Hematopoietic multipotent progenitor cell (in vitro differentiated cells): Measurements from ENCODE around the gene CHCHD1. TPM values are rescaled to one million over a fixed set of nuclear protein-coding genes. Genes with fewer than 3 reads are reported as not detected.
"Not testable (repeated sequence)": the region's sequence is repeated elsewhere in the genome, so short reads cannot be mapped to it uniquely, and the experiment has no call there.

ENCODE experiments used
- DNase-seq, 3 donors: peaks; one replicate each; pipeline ENCODE4 v3.0.0-alpha.2; 2011 to 2015; ENCODE audit warnings: low read depth in 2 of 3, low spot score in 2 of 3
- total RNA-seq: library from RNA; depleted of rRNA; stranded (reverse); fragments of >200 nt; gene quantifications from one replicate; pipeline ENCODE4 v1.2.3, GENCODE V29; 2012

The CHCHD1 gene
- total RNA-seq, 1 donor: 9.2 TPM

DNA sequence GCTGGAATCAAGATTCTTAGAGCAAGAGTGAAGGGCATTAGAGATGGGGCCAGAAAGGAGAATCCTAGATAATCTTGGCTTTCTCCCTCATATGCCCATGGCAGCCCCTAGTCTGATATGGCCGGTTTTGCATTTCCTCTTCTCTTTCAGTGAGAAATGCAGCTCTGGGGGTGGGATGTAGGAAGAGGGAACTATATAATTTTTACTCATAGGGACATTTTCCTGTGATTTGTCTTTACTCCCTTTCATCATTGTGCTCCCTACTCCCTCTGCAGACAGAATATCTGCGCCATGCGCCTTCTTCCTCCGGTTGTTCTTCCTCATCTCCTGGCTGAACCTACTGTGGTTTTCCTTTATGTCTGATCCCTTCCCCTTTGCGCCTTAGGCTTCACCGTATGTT lies 16.8 kb upstream of the CHCHD1 start:
- DNase-seq: no peak

DNA sequence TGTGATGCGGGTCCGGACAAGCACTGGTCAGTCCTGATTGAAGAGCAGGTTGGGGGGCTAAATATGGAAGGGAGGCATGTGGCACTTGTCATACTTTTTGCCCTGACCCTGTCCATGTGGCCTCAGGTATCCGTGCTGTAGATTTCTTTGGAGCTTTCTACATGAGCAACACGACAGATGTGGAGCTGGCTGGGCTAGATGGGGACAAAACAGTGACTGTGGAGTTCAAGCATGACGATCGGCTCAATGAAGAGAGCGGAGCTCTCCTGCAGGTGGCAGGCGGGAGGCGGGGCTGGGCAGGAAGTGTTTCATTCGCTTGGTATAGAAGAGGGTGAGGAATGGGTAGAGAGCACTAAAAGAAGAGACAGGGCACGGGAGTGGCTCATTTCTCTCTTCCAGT lies 13.0 kb upstream of the CHCHD1 start:
- peak in 1 of 3 donors; percentile 36 for DNase-seq

DNA sequence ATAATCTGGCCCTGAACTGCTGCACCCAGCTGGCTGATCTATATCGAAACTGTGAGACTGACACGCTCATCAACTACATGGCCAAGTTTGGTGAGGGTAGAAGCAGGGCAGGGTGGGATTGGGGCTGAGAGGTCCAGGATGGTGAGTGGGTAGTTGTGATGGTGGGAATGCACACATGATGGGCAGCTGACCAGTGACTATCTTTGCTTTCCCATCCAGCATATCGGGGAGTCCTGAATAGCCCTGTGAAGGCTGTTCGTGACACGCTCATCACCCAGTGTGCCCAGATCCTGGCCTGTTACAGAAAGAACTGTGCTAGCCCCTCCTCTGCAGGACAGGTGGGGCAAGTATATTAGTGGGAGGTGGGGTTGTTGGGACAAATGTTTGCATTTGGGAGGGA lies 12.5 kb upstream of the CHCHD1 start:
- no peak for DNase-seq

DNA sequence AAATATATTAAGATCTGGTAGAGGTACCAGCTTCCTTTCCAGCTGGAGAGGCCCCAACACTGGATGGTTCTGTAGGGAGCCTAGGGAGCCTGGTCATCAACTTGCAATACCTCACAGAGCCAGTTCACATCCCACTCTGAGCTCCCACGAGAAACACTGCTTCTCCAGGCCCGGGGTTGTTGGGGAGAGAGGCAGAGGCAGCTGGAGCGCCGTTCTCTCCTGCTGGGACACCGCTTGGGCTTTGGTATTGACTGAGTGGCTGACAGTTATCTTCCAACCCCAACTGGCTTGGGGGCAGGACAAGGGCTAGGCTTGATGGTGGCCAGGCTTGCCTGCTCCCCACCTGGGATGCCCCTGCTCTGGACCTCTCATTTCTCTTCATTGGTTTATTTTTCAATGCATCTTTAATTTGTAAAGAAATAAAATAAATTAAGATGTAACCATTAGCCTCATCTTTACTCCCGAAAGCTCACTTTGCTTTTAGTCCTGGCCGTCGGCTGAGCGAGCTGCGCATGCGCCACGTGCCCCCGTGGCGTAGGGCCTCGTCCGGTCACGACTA lies 10.0 kb upstream of the CHCHD1 start:
- peak in 2 of 3 donors; percentile 79 to 85 for DNase-seq

DNA sequence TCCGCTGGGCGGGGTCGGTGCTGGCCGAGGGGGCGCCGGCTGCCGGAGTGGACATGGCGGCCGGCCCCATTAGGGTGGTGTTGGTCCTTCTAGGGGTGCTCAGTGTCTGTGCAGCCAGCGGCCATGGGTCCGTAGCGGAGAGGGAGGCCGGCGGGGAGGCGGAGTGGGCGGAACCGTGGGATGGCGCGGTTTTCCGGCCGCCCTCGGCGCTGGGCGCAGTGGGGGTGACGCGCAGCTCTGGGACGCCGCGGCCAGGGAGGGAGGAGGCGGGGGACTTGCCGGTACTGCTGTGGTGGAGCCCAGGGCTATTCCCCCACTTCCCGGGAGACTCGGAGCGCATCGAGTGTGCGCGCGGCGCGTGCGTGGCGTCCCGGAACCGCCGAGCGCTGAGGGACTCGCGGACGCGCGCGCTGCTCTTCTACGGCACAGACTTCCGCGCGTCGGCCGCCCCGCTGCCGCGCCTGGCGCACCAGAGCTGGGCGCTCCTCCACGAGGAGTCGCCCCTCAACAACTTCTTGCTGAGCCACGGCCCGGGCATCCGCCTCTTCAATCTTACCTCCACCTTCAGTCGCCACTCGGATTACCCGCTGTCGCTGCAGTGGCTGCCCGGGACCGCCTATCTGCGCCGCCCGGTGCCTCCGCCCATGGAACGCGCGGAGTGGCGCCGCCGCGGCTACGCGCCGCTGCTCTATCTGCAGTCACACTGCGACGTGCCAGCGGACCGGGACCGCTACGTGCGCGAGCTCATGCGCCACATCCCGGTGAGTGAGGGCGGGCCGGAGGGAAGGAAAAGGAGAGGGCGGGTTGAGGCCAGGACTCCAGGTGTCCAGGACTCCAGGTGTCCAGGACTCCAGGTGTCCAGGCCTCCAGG lies 9.3 kb upstream of the CHCHD1 start:
- DNase-seq: peak; percentile 73 to 79 (median 75)

DNA sequence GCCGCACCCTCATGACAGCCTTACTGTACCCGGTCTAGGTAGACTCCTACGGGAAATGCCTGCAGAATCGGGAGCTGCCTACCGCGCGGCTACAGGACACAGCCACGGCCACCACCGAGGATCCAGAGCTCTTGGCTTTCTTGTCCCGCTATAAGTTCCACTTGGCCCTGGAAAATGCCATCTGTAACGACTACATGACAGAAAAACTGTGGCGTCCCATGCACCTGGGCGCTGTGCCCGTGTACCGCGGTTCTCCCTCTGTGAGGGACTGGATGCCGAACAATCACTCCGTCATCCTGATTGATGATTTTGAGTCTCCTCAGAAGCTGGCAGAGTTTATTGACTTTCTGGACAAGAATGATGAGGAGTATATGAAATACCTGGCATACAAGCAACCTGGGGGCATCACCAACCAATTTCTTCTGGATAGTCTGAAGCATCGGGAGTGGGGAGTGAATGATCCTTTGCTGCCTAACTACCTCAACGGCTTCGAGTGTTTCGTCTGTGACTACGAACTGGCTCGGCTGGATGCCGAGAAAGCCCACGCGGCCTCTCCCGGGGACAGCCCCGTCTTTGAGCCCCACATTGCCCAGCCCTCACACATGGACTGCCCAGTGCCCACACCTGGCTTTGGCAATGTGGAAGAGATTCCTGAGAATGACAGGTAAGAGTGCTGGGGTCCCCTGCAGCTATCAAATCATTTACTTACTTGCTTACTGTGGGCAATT lies 8.5 kb upstream of the CHCHD1 start:
- no peak for DNase-seq

DNA sequence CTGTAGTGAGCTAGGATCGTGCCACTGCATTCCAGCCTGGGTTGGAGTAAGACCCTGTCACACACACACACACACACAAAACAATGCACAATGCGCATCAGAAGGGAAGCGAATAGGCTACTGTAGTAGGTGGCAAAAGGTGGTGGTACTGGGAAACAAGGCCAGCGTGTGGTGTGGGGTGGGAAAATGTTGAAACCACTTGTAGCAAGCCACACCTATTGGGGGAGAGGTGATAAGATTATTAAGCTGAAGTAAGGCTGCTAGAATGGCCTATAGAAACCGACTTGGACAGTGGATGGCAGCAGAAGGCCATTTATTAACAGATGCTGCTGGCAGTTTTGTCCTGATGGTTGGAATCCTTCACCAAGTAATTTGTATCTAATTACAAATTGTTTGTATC lies 7.2 kb upstream of the CHCHD1 start:
- DNase-seq: no peak

GRCh38 chr10:73779018-73779417 lies 2.8 kb upstream of the CHCHD1 start:
- DNase-seq: no peak

DNA sequence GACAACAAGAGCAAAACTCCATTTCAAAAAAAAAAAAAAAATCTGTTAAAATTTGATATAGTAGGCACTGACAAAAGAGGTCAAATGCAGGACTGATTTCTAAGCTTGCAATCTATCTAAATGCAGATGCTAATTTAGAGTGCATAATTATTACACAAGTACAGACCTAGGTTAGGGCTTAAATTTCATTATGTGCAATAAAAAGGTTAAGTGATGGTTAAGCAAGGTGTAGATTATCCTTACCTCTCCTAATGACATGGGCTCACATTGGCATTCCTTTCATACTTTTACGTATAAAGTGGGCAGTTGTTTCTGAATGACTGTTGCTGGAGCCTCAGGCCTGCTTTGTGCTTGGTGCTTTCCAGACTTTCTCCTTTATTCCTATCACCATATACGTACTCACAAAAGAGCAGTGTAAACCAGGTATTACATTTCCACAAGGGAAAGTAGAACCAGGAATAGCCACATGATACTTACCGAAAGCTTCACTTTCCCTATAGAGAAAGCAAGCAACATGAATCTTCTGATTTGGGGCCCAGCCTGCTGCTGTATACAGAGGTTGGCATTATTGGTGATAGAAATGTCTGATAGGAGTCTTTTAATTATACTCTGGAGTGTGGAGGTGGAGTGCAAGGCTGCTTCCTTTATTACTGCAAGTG lies 2.2 kb upstream of the CHCHD1 start:
- DNase-seq: no peak

DNA sequence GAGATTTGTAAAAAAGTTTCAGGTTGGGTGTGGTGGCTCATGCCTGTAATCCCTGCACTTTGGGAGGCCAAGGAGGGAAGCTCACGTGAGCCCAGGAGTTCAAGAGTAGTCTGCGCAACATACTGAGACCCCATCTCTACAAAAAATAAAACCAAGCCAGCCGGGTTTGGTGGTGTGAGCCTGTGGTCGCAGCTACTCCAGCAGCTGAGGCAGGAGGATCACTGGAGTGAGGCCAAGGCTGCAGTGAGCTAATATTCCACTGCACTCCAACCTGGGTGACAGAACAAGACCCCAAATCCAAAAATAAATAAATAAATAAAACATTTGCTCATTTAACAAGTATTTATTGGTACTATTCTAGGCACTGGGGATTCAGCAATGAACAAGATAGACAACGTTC lies 1.5 kb upstream of the CHCHD1 start:
- no peak for DNase-seq

- DNase-seq: no peak
Observed at GRCh38 chr10:73780966-73781365, 882 bp upstream of the CHCHD1 start.

DNA sequence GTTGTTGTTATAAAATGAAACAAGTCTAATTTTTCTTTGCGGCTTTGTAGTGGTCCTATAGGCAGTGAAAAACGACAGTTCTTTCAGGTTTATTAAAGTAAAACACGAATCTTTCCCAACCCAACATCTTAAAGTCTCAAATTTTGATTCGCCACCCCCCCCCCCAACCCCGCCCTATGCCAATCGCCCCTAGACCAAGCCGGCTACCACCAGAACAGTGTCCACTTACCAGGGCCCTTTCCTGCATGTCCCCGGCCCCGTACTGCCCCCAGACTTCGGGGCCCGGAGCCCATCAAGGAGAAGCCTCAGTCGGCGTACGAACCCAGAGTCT lies 335 bp upstream of the CHCHD1 start:
- no peak for DNase-seq

DNA sequence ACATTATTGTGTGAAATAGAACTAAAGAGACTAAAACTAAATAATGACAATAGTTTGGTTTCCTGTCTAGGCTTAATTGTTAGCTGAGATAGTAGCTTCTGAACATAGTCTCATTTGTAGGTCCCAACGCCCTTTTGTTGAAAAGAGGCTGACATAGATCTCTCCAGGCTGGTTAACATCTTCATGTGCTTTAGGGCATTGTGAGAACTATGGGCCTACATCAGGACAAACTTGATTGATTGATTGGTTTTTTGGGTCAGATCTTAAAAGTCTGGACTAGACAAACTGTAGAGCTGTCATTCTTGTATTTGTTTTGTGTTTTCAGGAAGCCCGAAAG lies 869 bp downstream of the CHCHD1 start:
- no peak for DNase-seq

- peak; percentile 82 to 99 (median 96) for DNase-seq
Observed at GRCh38 chr10:73785211-73785720, 3.4 kb downstream of the CHCHD1 start, which contains the start of gene ZSWIM8. Gene ZSWIM8 (plus strand): TSS chr10:73785606. CDS start chr10:73785879, 273 bp downstream.

- DNase-seq: peak in 2 of 3 donors; percentile 25 to 41
Observed at GRCh38 chr10:73785721-73786511, 4.1 kb downstream of the CHCHD1 start.

DNA sequence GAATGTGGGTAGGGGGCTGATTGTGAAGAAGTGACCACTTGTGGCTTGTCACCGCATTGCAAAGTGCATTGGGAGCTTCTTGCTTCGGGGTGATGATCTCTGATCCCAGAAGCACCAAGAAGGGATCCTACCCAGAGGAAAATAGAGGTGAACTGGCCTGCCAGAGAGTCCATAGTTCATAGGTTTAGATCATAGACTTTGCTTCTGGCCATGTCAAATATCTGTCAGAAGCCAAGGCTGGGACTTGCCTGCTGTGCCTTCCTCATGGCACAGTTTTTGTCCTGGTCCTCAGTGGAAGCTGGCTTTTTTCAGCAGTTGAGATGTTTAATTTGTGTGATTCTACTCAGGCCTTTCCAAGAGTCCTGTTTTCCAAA lies 4.7 kb downstream of the CHCHD1 start:
- DNase-seq: no peak

DNA sequence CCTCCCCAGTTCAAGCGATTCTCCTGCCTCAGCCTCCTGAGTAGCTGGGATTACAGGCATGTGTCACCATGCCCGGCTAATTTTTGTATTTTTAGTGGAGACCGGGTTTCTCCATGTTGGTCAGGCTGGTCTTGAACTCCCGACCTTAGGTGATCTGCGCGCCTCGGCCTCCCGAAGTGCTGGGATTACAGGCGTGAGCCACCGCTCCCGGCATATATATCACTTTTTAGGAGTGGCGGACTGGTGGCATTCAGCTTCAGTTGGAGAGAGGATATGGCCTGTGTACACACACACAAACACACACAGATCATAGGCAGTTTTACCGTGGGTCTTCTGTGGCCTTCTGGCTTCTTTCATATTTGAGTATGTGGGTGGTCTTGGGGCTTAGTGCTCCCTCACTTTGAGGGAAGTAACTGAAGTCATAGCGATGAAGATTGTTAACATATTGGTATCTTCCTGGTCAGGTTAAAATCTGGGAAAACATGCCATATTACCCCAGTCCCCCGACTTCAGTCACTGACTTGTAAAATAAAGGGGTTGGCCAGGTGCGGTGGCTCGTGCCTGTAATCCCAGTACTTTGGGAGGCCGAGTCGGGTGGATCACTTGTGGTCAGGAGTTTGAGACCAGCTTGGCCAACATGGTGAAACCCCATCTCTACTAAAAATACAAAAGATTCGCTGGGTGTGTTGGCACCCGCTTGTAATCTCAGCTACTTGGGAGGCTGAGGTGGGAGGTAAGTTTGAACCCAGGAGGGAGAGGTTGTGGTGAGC lies 5.4 kb downstream of the CHCHD1 start:
- not testable (repeated sequence) for DNase-seq

DNA sequence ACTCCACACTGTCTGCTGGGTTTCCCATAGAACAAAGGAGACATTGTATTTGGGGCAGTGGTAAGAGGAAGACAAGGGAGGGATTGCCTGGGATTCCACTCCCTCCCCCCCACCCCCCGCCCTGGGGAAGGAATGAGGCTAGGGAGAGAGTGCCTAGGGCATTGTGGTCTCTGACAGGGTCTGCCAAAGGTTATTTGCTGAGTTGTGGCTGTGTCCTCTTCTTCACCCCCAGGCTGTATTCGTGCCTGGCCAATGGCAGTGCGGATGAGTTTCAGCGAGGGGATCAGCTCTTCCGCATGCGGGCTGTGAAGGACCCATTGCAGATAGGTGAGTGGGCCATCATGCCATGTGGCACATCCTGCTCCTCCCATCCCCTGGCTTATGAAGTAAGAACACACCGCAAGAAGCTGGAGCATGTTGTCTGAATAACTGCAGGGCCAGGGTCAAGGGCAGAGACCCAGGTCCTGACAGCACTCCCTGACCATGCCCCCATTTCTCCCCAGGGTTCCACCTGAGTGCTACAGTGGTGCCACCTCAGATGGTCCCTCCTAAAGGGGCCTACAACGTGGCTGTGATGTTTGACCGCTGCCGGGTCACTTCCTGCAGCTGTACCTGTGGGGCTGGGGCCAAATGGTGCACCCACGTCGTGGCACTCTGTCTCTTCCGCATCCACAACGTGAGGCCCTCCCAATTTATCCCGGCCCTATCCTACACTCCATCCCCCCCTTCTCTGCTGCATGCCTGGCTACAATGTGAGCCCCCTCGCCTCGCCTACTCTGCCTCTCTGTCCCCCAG lies 7.2 kb downstream of the CHCHD1 start:
- DNase-seq: no peak

DNA sequence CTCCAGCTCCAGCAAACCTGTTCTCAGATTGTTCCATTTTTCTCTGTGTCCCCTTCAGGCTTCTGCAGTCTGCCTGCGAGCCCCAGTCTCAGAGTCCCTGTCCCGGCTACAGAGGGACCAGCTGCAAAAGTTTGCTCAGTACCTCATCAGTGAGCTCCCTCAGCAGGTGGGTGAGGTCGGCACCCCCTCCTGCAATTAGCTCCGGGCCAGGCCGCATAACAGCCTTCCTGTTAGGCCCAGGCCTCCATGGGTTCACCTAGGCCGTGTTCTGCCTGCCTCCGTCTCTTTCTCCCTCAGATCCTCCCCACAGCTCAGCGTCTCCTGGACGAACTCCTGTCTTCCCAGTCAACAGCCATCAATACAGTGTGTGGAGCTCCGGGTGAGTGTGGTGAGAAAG lies 7.8 kb downstream of the CHCHD1 start:
- no peak for DNase-seq
